Measurements from ENCODE around the gene VPS45.

- no peak for TF ChIP-seq CTCF (optimal IDR thresholded peaks at IDR 0.05 in 1 of 3, IDR thresholded peaks at IDR 0.05 in 1 of 3, conservative IDR thresholded peaks at IDR 0.05 in 1 of 3; ENCODE audit: extremely low read depth in 1 of 3, insufficient read depth in 2 of 3, low read length in 3 of 3)
- no peak for TF ChIP-seq EZH2 (IDR thresholded peaks at IDR 0.05; ENCODE audit: low read length)
Measured at GRCh38 chr1:150056407-150056806, 11.2 kb upstream of the VPS45 start.
